GM04504 (cell line): ENCODE measurements around the gene CNTN5.
"Not testable (repeated sequence)": the region's sequence is repeated elsewhere in the genome, so short reads cannot be mapped to it uniquely, and the experiment has no call there.

Experiments
- DNase-seq: peaks from one replicate; pipeline ENCODE4 v3.0.0-alpha.2; 2012; ENCODE audit warnings: low read depth

CNTN5 gene

GRCh38 chr11:100221791-100222190, 1201.0 kb downstream of the CNTN5 start:
- no peak for DNase-seq

GRCh38 chr11:100224541-100225034, 1203.8 kb downstream of the CNTN5 start:
- DNase-seq = no peak

GRCh38 chr11:100229086-100229485, 1208.3 kb downstream of the CNTN5 start:
- DNase-seq = no peak

GRCh38 chr11:100232006-100232405, 1211.3 kb downstream of the CNTN5 start:
- no peak for DNase-seq

DNA sequence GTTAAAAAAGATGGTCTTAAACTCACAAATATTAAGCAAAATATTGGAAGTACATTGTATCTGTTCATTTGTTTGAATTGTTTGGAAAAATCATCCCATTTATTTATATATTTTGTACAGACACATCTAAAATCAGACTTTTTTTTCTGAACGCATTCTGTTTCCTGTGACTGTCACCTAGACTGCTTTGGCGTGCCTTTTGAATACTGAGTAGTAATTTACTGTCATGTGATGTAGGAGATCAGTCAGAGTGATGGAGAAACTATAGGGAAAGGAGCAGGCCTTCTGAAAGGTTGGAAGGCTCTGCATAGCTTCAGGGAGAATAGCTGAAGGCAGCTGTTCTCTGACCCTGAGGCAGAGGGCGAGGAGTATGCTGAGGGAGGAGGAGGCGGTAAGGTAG, 1214.3 kb downstream of the CNTN5 start:
- no peak for DNase-seq

DNA sequence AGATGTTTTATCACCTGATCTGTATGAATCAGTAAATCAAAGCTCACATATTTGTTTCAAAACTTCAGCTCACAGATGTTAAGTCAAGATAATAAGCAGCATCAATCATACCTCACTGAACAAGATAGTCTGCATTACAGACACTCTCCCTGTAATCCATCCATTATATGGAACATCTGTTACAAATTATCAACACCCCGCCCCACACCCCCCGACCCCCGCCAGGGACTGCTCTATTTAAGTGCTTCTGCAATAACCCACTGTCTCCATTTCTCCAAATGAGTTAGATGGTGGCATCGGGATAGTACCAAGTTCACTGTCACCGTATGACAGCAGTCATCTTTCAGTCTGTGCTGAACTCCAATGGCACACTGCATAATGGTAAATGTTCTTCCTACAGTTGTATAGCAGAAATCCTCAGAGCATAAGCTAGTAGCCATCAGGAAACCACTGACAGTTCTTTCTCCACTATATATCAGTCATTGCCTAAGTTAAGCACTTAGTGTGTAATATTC, 1219.3 kb downstream of the CNTN5 start:
- DNase-seq = no peak

DNA sequence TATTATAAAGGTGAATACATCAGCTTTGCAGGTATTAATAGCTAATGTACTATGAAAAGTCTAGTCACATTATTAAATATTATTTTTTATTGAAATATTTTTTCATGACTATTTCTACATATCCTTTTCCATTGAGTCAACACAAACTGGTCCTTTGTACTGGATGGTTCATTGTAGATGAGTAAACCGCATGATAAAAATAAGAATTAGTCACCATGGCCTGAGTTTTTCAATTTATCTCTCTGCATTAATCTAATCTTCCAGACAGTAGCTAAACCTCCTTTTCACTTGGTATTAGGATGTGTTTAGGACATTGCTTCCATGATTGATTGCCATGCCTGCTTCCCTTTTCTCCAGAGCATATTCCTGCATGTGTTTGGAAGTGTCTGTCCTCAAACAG, 1227.0 kb downstream of the CNTN5 start:
- DNase-seq = no peak

DNA sequence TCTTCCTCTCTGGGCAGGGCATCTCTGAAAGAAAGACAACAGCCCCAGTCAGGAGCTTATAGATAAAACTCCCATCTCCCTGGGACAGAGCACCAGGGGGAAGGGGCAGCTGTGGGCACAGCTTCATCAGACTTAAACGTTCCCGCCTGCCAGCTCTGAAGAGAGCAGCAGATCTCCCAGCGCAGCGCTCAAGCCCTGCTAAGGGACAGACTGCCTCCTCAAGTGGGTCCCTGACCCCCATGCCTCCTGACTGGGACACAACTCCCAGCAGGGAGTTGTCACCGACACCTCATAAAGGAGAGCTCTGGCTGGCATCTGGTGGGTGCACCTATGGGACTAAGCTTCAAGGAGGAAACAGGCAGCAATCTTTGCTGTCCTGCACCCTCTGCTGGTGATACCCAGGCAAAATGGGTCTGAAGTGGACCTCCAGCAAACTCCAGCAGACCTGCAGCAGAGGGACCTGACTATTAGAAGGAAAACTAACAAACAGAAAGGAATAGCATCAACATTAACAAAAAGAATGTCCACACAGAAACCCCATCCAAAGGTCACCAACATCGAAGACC, 1236.6 kb downstream of the CNTN5 start:
- not testable (repeated sequence) for DNase-seq

GRCh38 chr11:100269516-100269915, 1248.8 kb downstream of the CNTN5 start:
- DNase-seq = no peak

GRCh38 chr11:100273066-100273815, 1252.5 kb downstream of the CNTN5 start:
- no peak for DNase-seq

DNA sequence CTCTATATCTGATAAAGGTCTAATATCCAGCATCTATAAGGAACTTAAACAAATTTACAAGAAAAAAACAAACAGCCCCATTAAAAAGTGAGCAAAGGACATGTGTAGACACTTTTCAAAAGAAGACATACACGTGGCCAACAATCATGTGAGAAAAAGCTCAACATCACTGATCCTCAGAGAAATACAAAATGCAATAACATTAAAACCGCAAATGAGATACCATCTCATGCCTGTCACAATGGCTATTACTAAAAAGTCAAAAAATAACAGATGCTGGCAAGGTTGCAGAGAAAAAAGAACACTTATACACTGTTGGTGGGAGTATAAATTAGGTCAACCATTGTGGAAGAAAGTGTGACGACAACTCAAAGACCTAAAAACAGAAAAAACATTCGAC, 1253.7 kb downstream of the CNTN5 start:
- not testable (repeated sequence) for DNase-seq

- no peak for DNase-seq
Observed at GRCh38 chr11:100294748-100295147, 1274.0 kb downstream of the CNTN5 start.

DNA sequence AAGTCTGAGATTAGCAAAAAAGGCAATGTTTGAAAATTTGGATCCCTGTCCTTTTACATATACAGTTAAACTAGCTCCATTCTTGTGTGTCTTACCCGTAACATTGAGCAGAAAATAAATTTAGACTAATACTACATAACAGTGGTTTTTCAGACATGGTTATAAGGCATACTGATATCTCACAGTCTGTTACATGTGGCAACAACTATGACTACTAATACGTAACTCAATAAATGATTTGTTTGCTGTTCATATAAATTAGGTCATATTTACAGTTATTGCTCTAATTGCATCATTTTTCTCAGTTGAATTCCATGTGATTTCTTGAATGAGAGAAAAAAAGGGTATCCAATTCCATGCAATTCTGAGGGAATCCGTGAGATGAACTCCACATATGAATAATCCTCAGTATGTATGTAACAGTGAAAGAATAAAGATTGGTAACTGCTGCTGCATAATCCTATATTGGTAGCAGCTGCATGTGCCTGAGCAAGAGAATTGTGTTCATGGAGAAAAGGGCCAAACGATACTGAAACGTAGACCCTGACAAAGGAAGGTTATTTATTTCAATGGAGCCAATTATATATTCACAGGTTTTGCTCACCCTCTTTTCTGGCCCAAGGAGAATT, 1275.4 kb downstream of the CNTN5 start:
- no peak for DNase-seq

DNA sequence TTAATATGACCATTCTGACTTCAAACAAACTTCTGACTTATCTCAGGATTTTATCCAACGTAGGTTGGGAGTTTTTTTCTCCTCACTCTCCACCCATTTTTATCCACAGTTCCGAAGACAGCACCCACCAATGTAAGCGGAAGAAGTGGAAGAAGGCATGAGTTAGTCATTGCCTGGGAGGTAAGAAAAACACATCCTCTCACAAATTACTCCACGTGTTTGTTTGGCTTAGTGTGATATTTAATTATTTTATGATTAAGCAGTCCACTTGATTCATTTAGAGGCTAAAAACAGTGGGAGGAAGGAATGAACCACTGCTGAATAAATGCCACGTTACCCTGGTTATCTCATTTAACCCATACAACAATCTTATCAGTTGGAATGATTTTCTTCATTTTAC, 1276.8 kb downstream of the CNTN5 start:
- DNase-seq = no peak

- DNase-seq = no peak
Observed at GRCh38 chr11:100302824-100303223, 1282.1 kb downstream of the CNTN5 start.

DNA sequence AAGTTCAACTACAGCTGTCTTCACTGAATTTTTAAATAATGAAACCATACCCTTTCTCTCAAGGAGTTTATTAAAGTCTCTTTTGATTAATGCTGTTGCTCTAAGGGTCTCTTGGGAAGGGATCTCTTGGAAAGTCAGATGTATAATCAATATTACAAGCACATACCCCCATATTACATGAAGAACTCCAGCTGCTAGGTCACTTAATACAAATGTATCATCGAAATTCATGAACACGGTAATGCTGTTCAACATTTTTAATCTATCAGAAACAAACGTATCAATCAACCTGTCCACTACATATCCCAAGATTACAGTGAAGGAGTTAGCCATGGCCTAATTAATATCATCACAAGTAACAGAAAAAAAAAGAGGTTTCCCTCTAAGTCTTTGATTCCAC, 1283.1 kb downstream of the CNTN5 start:
- DNase-seq = no peak

GRCh38 chr11:100308202-100308601, 1287.5 kb downstream of the CNTN5 start:
- no peak for DNase-seq

- DNase-seq = no peak
Observed at GRCh38 chr11:100315946-100316345, 1295.2 kb downstream of the CNTN5 start.

DNA sequence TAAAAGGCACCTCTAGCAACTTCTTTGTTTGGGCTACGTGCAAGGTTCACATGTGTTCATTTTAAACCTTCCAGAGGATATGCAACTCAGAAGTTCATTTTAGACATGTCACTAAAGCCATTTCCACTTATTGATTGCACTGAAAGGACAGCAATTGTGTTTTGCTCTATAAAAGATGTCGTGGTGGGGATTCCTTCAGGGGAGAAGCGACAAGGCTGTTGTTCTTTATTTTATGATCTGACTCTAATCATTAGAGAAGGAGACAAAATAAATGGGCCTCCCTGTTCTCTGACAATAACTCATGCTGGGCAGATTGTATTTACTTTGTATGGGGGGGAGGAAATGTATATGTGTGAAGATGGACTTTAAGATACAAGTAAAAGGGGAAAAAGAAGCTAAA, 1296.2 kb downstream of the CNTN5 start:
- no peak for DNase-seq

GRCh38 chr11:100319691-100320090, 1298.9 kb downstream of the CNTN5 start:
- DNase-seq = no peak

- DNase-seq = no peak
Observed at GRCh38 chr11:100328626-100329340, 1308.0 kb downstream of the CNTN5 start.

DNA sequence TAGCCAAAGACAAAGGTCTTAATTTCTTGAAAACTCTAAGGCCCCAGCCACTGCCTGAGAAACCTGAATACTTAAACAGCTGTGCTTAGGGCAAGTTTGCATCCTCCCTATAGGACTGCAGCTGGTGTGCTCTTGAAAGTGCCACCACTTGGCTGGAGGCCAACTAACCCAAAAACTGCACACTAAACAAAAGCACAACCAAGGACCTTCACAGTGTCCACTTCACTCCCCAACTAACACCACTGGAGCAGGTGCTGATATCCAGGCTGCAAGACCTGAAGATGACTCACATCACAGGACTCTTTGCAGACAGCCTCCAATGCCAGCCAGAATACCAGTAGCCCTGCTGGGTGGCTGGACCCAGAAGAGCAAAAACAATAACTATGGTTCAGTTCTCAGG, 1308.6 kb downstream of the CNTN5 start:
- no peak for DNase-seq
